Measurements from ENCODE around the gene DEFB129. TPM values are rescaled to one million over a fixed set of nuclear protein-coding genes. Genes with fewer than 3 reads are reported as not detected.

DEFB129 gene
- total and polyA plus RNA-seq, 9 of the 15 experiments (the other 6 are each of a cell fraction or from before 2014, with no cell fraction given), result not detected

DNA sequence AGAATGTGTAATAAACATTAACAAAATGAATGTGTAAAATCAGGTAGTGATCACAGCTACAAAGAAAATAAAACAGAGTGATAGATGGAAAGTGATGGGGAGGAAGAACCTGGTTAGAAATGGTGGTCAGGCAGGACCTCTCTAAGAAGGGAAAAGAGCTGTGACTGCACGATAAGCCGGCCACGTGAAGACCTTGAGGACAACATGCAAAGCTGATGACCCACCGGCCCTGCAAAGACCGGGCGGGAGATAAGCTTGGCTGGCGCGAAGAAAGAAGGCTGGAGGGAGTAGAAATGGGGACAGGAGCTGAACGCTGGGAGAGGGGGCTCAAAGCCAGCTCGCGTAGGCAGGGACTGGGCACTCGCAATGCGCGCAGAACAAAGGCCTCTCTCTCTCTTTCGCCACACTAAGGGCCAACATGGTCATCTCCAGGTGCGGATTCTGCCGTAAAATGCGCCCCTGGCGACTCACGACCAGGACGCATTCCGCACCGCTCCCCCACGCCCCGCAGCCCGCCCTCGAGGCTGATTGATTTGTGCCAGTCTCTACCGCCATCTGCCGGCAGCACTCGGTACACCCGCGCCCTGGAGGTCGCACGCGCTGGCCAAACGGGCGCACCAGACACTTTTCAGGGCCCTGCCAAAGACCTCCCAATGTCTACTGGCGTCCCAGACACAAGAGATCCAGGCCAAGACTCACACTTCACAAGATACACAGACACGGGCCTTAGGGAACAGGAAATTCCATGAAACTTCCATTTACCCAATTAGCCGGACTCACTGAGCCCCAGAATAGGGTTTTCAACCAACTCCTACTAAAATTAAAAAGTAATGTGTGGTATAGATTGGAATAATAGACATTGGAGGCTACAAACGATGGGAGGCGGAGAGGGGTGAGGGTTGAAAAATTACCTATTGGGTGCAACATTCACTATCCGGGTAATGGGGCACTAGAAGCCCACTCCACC lies 39.8 kb downstream of the DEFB129 start (continued):
- peak; percentile 38 for TF ChIP-seq TAF1 (IDR thresholded peaks at IDR 0.05; ENCODE audit: control insufficient read depth, extremely low read depth, insufficient read depth, low read length, severe bottlenecking)
- no peak for TF ChIP-seq ZNF717 (CRISPR knock-in tag; IDR thresholded peaks at IDR 0.05)
- no peak for TF ChIP-seq FOXM1 (IDR thresholded peaks at IDR 0.05; ENCODE audit: low read depth)
- TF ChIP-seq FOXM1 (CRISPR knock-in tag; IDR thresholded peaks at IDR 0.05; ENCODE audit: low read depth), result peak; percentile 91; the same call in 1 of the 2 replicates
- TF ChIP-seq FOXA3 (CRISPR knock-in tag; conservative IDR thresholded peaks at IDR 0.05 in 1 of 2, IDR thresholded peaks at IDR 0.05 in 1 of 2), result 0 out of 4 replicates have a peak, but pooled peaks of 1 of the 2 experiments have one; percentile 84
- TF ChIP-seq ZNF766 (CRISPR knock-in tag; conservative IDR thresholded peaks at IDR 0.05), result 0 out of 2 replicates have a peak, but pooled peaks have one; percentile 31
- TF ChIP-seq FOXP1 (CRISPR knock-in tag; IDR thresholded peaks at IDR 0.05), result peak; percentile 99
- no peak for TF ChIP-seq SRSF9 (IDR thresholded peaks at IDR 0.05; ENCODE audit: borderline replicate concordance, low read depth, low read length)
- TF ChIP-seq NR1H2 (CRISPR knock-in tag; IDR thresholded peaks at IDR 0.05), result peak; percentile 95; the same call in 1 of the 2 replicates
- TF ChIP-seq HOXB6 (CRISPR knock-in tag; IDR thresholded peaks at IDR 0.05; ENCODE audit: borderline replicate concordance), result no peak
- no peak for TF ChIP-seq THRA (IDR thresholded peaks at IDR 0.05)
- TF ChIP-seq ARID1B (IDR thresholded peaks at IDR 0.05), result peak; percentile 85
- peak; percentile 90 for TF ChIP-seq SP1 (CRISPR knock-in tag; IDR thresholded peaks at IDR 0.05)
- no peak for TF ChIP-seq BRCA1 (IDR thresholded peaks at IDR 0.05)
- TF ChIP-seq BRCA1 (CRISPR knock-in tag; IDR thresholded peaks at IDR 0.05), result peak; percentile 97
- peak; percentile 94; the same call in 1 of the 2 replicates for TF ChIP-seq ZNF282 (CRISPR knock-in tag; IDR thresholded peaks at IDR 0.05)
- no peak for TF ChIP-seq PRMT5 (CRISPR knock-in tag; IDR thresholded peaks at IDR 0.05)
- TF ChIP-seq, protein P1, sequence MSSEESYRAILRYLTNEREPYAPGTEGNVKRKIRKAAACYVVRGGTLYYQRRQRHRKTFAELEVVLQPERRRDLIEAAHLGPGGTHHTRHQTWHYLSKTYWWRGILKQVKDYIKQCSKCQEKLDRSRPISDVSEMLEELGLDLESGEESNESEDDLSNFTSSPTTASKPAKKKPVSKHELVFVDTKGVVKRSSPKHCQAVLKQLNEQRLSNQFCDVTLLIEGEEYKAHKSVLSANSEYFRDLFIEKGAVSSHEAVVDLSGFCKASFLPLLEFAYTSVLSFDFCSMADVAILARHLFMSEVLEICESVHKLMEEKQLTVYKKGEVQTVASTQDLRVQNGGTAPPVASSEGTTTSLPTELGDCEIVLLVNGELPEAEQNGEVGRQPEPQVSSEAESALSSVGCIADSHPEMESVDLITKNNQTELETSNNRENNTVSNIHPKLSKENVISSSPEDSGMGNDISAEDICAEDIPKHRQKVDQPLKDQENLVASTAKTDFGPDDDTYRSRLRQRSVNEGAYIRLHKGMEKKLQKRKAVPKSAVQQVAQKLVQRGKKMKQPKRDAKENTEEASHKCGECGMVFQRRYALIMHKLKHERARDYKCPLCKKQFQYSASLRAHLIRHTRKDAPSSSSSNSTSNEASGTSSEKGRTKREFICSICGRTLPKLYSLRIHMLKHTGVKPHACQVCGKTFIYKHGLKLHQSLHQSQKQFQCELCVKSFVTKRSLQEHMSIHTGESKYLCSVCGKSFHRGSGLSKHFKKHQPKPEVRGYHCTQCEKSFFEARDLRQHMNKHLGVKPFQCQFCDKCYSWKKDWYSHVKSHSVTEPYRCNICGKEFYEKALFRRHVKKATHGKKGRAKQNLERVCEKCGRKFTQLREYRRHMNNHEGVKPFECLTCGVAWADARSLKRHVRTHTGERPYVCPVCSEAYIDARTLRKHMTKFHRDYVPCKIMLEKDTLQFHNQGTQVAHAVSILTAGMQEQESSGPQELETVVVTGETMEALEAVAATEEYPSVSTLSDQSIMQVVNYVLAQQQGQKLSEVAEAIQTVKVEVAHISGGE (CRISPR knock-in tag; IDR thresholded peaks at IDR 0.05), result peak in 1 of 3 experiments; percentile 51; a peak in 1 of 6 replicates

Data from K562 (cell line).